Esophagus (tissue), 2 donors: ENCODE data around the gene LRRC37A3. TPM values are rescaled to one million over a fixed set of nuclear protein-coding genes. Genes with fewer than 3 reads are reported as not detected.
A peak's percentile ranks its signal among the peaks of the same experiment; 100 is the strongest.
"Not testable (repeated sequence)": the region's sequence is repeated elsewhere in the genome, so short reads cannot be mapped to it uniquely, and the experiment has no call there.

Experiments
- H3K27ac ChIP-seq, 2 donors: one replicate each; pipeline ENCODE4 v1.5.1; 2013; ENCODE audit warnings: low read depth in 2 of 2, mild to moderate bottlenecking in 2 of 2, inconsistent platforms in 1 of 2, low read length in 1 of 2, moderate library complexity in 1 of 2
- H3K27me3 ChIP-seq, 2 donors: one replicate each; pipeline ENCODE4 v1.6.1; 2013; ENCODE audit warnings: low read length in 2 of 2, control low read depth in 1 of 2, mild to moderate bottlenecking in 1 of 2; ENCODE audit not compliant: insufficient read depth in 2 of 2, control insufficient read depth in 1 of 2
- H3K36me3 ChIP-seq, 2 donors: one replicate each; pipeline ENCODE4 v1.6.1; 2013; ENCODE audit warnings: low read length in 1 of 2; ENCODE audit not compliant: control insufficient read depth in 2 of 2, insufficient read depth in 2 of 2
- H3K4me1 ChIP-seq, 2 donors: one replicate each; pipeline ENCODE4 v1.6.1; 2013; ENCODE audit warnings: low read length in 1 of 2; ENCODE audit not compliant: control insufficient read depth in 2 of 2, insufficient read depth in 2 of 2
- H3K4me3 ChIP-seq, 2 donors: one replicate each; pipeline ENCODE4 v1.5.1; 2013; ENCODE audit warnings: low read length in 2 of 2, mild to moderate bottlenecking in 2 of 2, low read depth in 1 of 2, moderate library complexity in 1 of 2
- H3K9me3 ChIP-seq, 2 donors: one replicate each; pipeline ENCODE4 v1.6.1; 2013; ENCODE audit warnings: mild to moderate bottlenecking in 2 of 2, low read depth in 1 of 2, low read length in 1 of 2, moderate library complexity in 1 of 2; ENCODE audit not compliant: control insufficient read depth in 2 of 2, insufficient read depth in 1 of 2
- WGBS, 2 donors: extraction: QIAGEN DNeasy Blood & Tissue Kit; methylation state at CpG; one replicate each; pipeline ENCODE4 v1.1.7; 2013; 5-methylcytosine and 5-hydroxymethylcytosine counted together
- polyA plus RNA-seq, 2 donors: library from polyadenylated mRNA; stranded (reverse); fragments of 200-250 nt; gene quantifications; one replicate each; pipeline ENCODE4 v1.2.3, GENCODE V29; 2013
- donor health status: healthy with polysubstance abuse.
- donor health status: Bipolar disorder and iron deficiency.

LRRC37A3 gene
- polyA plus RNA-seq, 2 donors, result 0.89 to 7.2 TPM

- not testable (repeated sequence) for H3K4me1 ChIP-seq, H3K27ac ChIP-seq, H3K9me3 ChIP-seq, H3K36me3 ChIP-seq, H3K4me3 ChIP-seq, H3K27me3 ChIP-seq
- WGBS, 2 donors, result 84 to 86% methylated on average over 3 of the region's 3 CpGs
These were observed 9.4 kb upstream of the LRRC37A3 start for GRCh38 chr17:64928701-64929100.

GRCh38 chr17:64927444-64927843 is 8.2 kb upstream of the LRRC37A3 start:
- H3K9me3 ChIP-seq, H3K27me3 ChIP-seq, H3K4me1 ChIP-seq, H3K36me3 ChIP-seq, H3K4me3 ChIP-seq, H3K27ac ChIP-seq: not testable (repeated sequence)
- 0 to 1% methylated on average over 2 of the region's 2 CpGs for WGBS, 2 donors

- H3K36me3 ChIP-seq, H3K9me3 ChIP-seq, H3K27me3 ChIP-seq, H3K27ac ChIP-seq, H3K4me3 ChIP-seq, H3K4me1 ChIP-seq: not testable (repeated sequence)
- WGBS, 2 donors, result 84% methylated on average over 4 of the region's 4 CpGs
These were observed 7.2 kb upstream of the LRRC37A3 start for GRCh38 chr17:64926430-64926829.

GRCh38 chr17:64925244-64925643 is 6.0 kb upstream of the LRRC37A3 start:
- H3K27ac ChIP-seq, H3K27me3 ChIP-seq, H3K36me3 ChIP-seq, H3K9me3 ChIP-seq, H3K4me1 ChIP-seq, H3K4me3 ChIP-seq: not testable (repeated sequence)
- WGBS, 2 donors, result 77 to 89% methylated on average over 4 of the region's 4 CpGs

GRCh38 chr17:64923051-64923568 is 3.8 kb upstream of the LRRC37A3 start:
- H3K9me3 ChIP-seq, H3K4me1 ChIP-seq, H3K27me3 ChIP-seq, H3K36me3 ChIP-seq, H3K4me3 ChIP-seq, H3K27ac ChIP-seq: not testable (repeated sequence)
- 79 to 83% methylated on average over 6 of the region's 6 CpGs for WGBS, 2 donors

GRCh38 chr17:64920419-64921172 is 1.3 kb upstream of the LRRC37A3 start:
- no peaks in the 10 kb centered on the region for H3K4me1 ChIP-seq
- no peaks in the 10 kb centered on the region for H3K27me3 ChIP-seq
- no peak overlapping the region for H3K4me3 ChIP-seq
- 86 to 87% methylated on average over 12 of the region's 12 CpGs for WGBS, 2 donors
- H3K27ac ChIP-seq, result no peak overlapping the region
- no peaks in the 10 kb centered on the region for H3K9me3 ChIP-seq
- H3K36me3 ChIP-seq, result no peaks in the 10 kb centered on the region

GRCh38 chr17:64920026-64920418 is 744 bp upstream of the LRRC37A3 start:
- Histone ChIP-seq H3K27me3 (no peaks in the 10 kb centered on the region), H3K4me1 (no peaks in the 10 kb centered on the region), H3K4me3 (peak overlapping the region in 1 of 2 donors; percentile 82), H3K27ac (no peak overlapping the region), H3K9me3 (no peaks in the 10 kb centered on the region), H3K36me3 (no peaks in the 10 kb centered on the region)
- 63 to 69% methylated on average over 9 of the region's 9 CpGs for WGBS, 2 donors

- WGBS, 2 donors, result 0 to 2% methylated on average over 38 to 47 of the region's 47 CpGs
These were observed 413 bp downstream of the LRRC37A3 start for GRCh38 chr17:64918842-64919288.

GRCh38 chr17:64917540-64917939 is 1.7 kb downstream of the LRRC37A3 start:
- H3K9me3 ChIP-seq, H3K36me3 ChIP-seq, H3K4me3 ChIP-seq, H3K4me1 ChIP-seq, H3K27me3 ChIP-seq, H3K27ac ChIP-seq: not testable (repeated sequence)
- 92 to 94% methylated on average over 11 to 12 of the region's 16 CpGs for WGBS, 2 donors

More at GRCh38 chr17:64918842-64919288, 413 bp downstream of the LRRC37A3 start:
- not testable (repeated sequence) for H3K4me1 ChIP-seq, H3K27me3 ChIP-seq, H3K9me3 ChIP-seq, H3K36me3 ChIP-seq
- Histone ChIP-seq H3K4me3 (peak overlapping the region; percentile 70 to 82), H3K27ac (peak overlapping the region; percentile 92 to 94)

GRCh38 chr17:64915244-64915643 is 4.0 kb downstream of the LRRC37A3 start:
- not testable (repeated sequence) for H3K4me1 ChIP-seq, H3K9me3 ChIP-seq, H3K27me3 ChIP-seq, H3K27ac ChIP-seq, H3K36me3 ChIP-seq, H3K4me3 ChIP-seq
- WGBS, 2 donors, result 72 to 85% methylated on average over 1 of the region's 1 CpG
